ENCODE data around the gene SLC34A3. TPM values are rescaled to one million over a fixed set of nuclear protein-coding genes. Genes with fewer than 3 reads are reported as not detected.
"Not testable (repeated sequence)": the region's sequence is repeated elsewhere in the genome, so short reads cannot be mapped to it uniquely, and the experiment has no call there.

The SLC34A3 gene
- total and polyA plus RNA-seq, 2 of the 8 experiments (the other 6 are each of a cell fraction or from before 2014, with no cell fraction given), result 0.08 TPM; not detected in 1

DNA sequence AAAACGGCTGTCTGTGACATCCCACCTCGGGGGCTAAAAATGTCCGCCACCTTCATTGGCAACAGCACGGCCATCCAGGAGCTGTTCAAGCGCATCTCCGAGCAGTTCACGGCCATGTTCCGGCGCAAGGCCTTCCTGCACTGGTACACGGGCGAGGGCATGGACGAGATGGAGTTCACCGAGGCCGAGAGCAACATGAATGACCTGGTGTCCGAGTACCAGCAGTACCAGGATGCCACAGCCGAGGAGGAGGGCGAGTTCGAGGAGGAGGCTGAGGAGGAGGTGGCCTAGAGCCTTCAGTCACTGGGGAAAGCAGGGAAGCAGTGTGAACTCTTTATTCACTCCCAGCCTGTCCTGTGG, 12.5 kb downstream of the SLC34A3 start:
- Histone ChIP-seq H3K36me3 (ENCODE audit: control insufficient read depth in 2 of 4, insufficient read depth in 4 of 4, low read length in 3 of 4) (peaks cover 6 to 18% (median 15%) of the 10 kb centered on the region in 4 experiments; a peak in 7 of 8 replicates), H3K4me1 (replicated peaks in 1 of 4; ENCODE audit: control insufficient read depth in 3 of 4, insufficient read depth in 4 of 4, low read length in 3 of 4) (peaks cover 0 to 20% (median 11%) of the 10 kb centered on the region in 4 experiments; a peak in 5 of 7 replicates), H4K20me1 (replicated peaks in 1 of 2; ENCODE audit: control insufficient read depth in 1 of 2, insufficient read depth in 2 of 2, low read length in 2 of 2) (peaks cover 17 to 23% of the 10 kb centered on the region in 2 experiments), H3K79me2 (ENCODE audit: control insufficient read depth in 1 of 2, insufficient read depth in 2 of 2, low read length in 2 of 2) (peaks cover 0 to 20% of the 10 kb centered on the region in 2 experiments; a peak in 2 of 4 replicates)
- H3K23ac ChIP-seq (ENCODE audit: insufficient read length); H2BK20ac ChIP-seq (ENCODE audit: low read length); H3K23me2 ChIP-seq (ENCODE audit: low read depth, low read length); DNase-seq (ENCODE audit: low read depth in 1 of 2, low spot score in 2 of 2); H4K5ac ChIP-seq (ENCODE audit: insufficient read length, low read depth, low read length); H2BK15ac ChIP-seq (ENCODE audit: low read length); H3K27ac ChIP-seq (ENCODE audit: low read depth, low read length); H3K4me2 ChIP-seq (ENCODE audit: insufficient read depth in 1 of 2, low read depth in 2 of 2, low read length in 2 of 2); H3K9me3 ChIP-seq (ENCODE audit: insufficient read depth in 2 of 2, low read depth in 1 of 2, low read length in 1 of 2); H2BK5ac ChIP-seq (ENCODE audit: low read depth, low read length); H2BK120ac ChIP-seq (replicated peaks; ENCODE audit: low read depth, low read length); H3K27me3 ChIP-seq (replicated peaks in 1 of 4; ENCODE audit: control insufficient read depth in 3 of 4, extremely low read depth in 1 of 4, insufficient read depth in 3 of 4, low read length in 3 of 4); H3K56ac ChIP-seq (replicated peaks; ENCODE audit: insufficient read length, low read depth, low read length); H3K9ac ChIP-seq (replicated peaks in 1 of 4; ENCODE audit: extremely low read depth in 1 of 4, low read depth in 3 of 4, low read length in 3 of 4); H2AK5ac ChIP-seq (ENCODE audit: low read depth, low read length); H3K79me1 ChIP-seq (ENCODE audit: low read depth, low read length); H4K91ac ChIP-seq (replicated peaks; ENCODE audit: insufficient read length, low read length); FAIRE-seq; H3K14ac ChIP-seq (ENCODE audit: insufficient read length); H2AFZ ChIP-seq (ENCODE audit: low read length); H3K4ac ChIP-seq (replicated peaks; ENCODE audit: insufficient read length, low read depth, low read length); H2BK12ac ChIP-seq (ENCODE audit: low read depth, low read length); H4K8ac ChIP-seq (ENCODE audit: extremely low read depth, insufficient read depth, low read length); H3K4me3 ChIP-seq (ENCODE audit: extremely low read depth in 1 of 4, insufficient read depth in 2 of 4, low read depth in 3 of 4, low read length in 4 of 4); H3K18ac ChIP-seq (ENCODE audit: extremely low read depth, low read length): not testable (repeated sequence)
- WGBS, 2 experiments (ENCODE audit: extremely low coverage in 1 of 2, insufficient coverage in 1 of 2, insufficient read length in 1 of 2, insufficient replicate concordance in 2 of 2, low coverage in 1 of 2, low lambda C conversion rate in 2 of 2, missing lambda C conversion rate in 1 of 2), result 99% methylated on average over 18 of the region's 18 CpGs; no CpG with 5 or more reads in 1 of the 2 experiments
- ChIA-PET POLR2A (ENCODE audit: partially characterized antibody) (interaction anchor here (1.1 to 69.9 kb wide), 10 partner anchors 8 to 173 kb away, joined by 3 to 1462 read pairs (median 4); partner anchors contain the start of genes ANAPC2, CYSRT1, NDOR1 and NELFB), CTCF (ENCODE audit: partially characterized antibody) (interaction anchor here (0.6 to 9.1 kb wide), 8 partner anchors 10 to 214 kb away, joined by 3 to 113 read pairs (median 5); partner anchors contain the start of genes CYSRT1, RNF208 and RNF224)
- TF ChIP-seq POLR2AphosphoS5 (IDR thresholded peaks at IDR 0.05; ENCODE audit: low read depth, low read length) (0 out of 2 replicates have a peak, but pooled peaks have one; percentile 56), SP1 (IDR thresholded peaks at IDR 0.05; ENCODE audit: low read depth, low read length) (peak; percentile 44; the same call in 1 of the 2 replicates)

Measured in H1 (cell line).